LNCAP (cell line): ENCODE results near the gene IFI27.

Experiments
- CTCF ChIP-seq: fragments of 450-650 bp; IDR thresholded peaks from 2 replicates; pipeline ENCODE4 v1.5.1; 2017; ENCODE audit warnings: mild to moderate bottlenecking

Gene IFI27

GRCh38 chr14:94097091-94097490, 13.4 kb upstream of the IFI27 start:
- no peak for TF ChIP-seq CTCF

GRCh38 chr14:94098326-94098992, 12.1 kb upstream of the IFI27 start:
- no peak for TF ChIP-seq CTCF

GRCh38 chr14:94099006-94099405, 11.5 kb upstream of the IFI27 start:
- TF ChIP-seq CTCF = no peak

GRCh38 chr14:94100847-94101246, 9.7 kb upstream of the IFI27 start:
- TF ChIP-seq CTCF = no peak

- TF ChIP-seq CTCF = no peak
These were observed 8.8 kb upstream of the IFI27 start for GRCh38 chr14:94101748-94102147.

GRCh38 chr14:94102768-94103482, 7.6 kb upstream of the IFI27 start:
- TF ChIP-seq CTCF = no peak

- no peak for TF ChIP-seq CTCF
These were observed 6.9 kb upstream of the IFI27 start for GRCh38 chr14:94103554-94104150.
